ENCODE data around the gene PPIA. TPM values are rescaled to one million over a fixed set of nuclear protein-coding genes. Genes with fewer than 3 reads are reported as not detected.
"Not testable (repeated sequence)": the region's sequence is repeated elsewhere in the genome, so short reads cannot be mapped to it uniquely, and the experiment has no call there.

PPIA gene
- polyA plus RNA-seq, 1 donor, result 1,462 TPM

- H3K4me3 ChIP-seq (ENCODE audit: low read length), result peak overlapping the region; percentile 68
- H3K27ac ChIP-seq (ENCODE audit: low read length), result peak overlapping the region; percentile 93
- 0% methylated on average over 2 of the region's 26 CpGs for WGBS (ENCODE audit: insufficient coverage, low lambda C conversion rate)
- no peaks in the 10 kb centered on the region for H3K9me3 ChIP-seq (ENCODE audit: control insufficient read depth, low read depth, low read length)
- peaks cover 33% of the 10 kb centered on the region for H3K36me3 ChIP-seq (ENCODE audit: control insufficient read depth, insufficient read depth, low read length)
- DNase-seq, result peak; percentile 91 to 93
- peaks cover 5% of the 10 kb centered on the region for H3K4me1 ChIP-seq (ENCODE audit: control insufficient read depth, insufficient read depth, low read length)
- H3K27me3 ChIP-seq (ENCODE audit: control insufficient read depth, insufficient read depth, low read length), result no peaks in the 10 kb centered on the region
Observed at GRCh38 chr7:44797329-44798258, 1.1 kb downstream of the PPIA start.

GRCh38 chr7:44798649-44799305 is 2.3 kb downstream of the PPIA start:
- Histone ChIP-seq H3K36me3 (ENCODE audit: control insufficient read depth, insufficient read depth, low read length) (peaks cover 45% of the 10 kb centered on the region), H3K4me3 (ENCODE audit: low read length) (peak overlapping the region; percentile 68), H3K27me3 (ENCODE audit: control insufficient read depth, insufficient read depth, low read length) (no peaks in the 10 kb centered on the region), H3K9me3 (ENCODE audit: control insufficient read depth, low read depth, low read length) (no peaks in the 10 kb centered on the region), H3K27ac (ENCODE audit: low read length) (no peak overlapping the region), H3K4me1 (ENCODE audit: control insufficient read depth, insufficient read depth, low read length) (peaks cover 5% of the 10 kb centered on the region)
- DNase-seq, result no peak
- WGBS (ENCODE audit: insufficient coverage, low lambda C conversion rate), result no CpG with 5 or more reads among the region's 2 CpGs

- peaks cover 51% of the 10 kb centered on the region for H3K36me3 ChIP-seq (ENCODE audit: control insufficient read depth, insufficient read depth, low read length)
- peaks cover 5% of the 10 kb centered on the region for H3K4me1 ChIP-seq (ENCODE audit: control insufficient read depth, insufficient read depth, low read length)
- DNase-seq, result no peak
- H3K4me3 ChIP-seq (ENCODE audit: low read length), result no peak overlapping the region
- no peaks in the 10 kb centered on the region for H3K27me3 ChIP-seq (ENCODE audit: control insufficient read depth, insufficient read depth, low read length)
- no peaks in the 10 kb centered on the region for H3K9me3 ChIP-seq (ENCODE audit: control insufficient read depth, low read depth, low read length)
- H3K27ac ChIP-seq (ENCODE audit: low read length), result no peak overlapping the region
- no CpG with 5 or more reads among the region's 4 CpGs for whole genome bisulfite sequencing (ENCODE audit: insufficient coverage, low lambda C conversion rate)
Observed at GRCh38 chr7:44799939-44800338, 3.5 kb downstream of the PPIA start.

GRCh38 chr7:44801890-44802289 is 5.4 kb downstream of the PPIA start:
- peaks cover 5% of the 10 kb centered on the region for H3K4me1 ChIP-seq (ENCODE audit: control insufficient read depth, insufficient read depth, low read length)
- H3K27ac ChIP-seq (ENCODE audit: low read length), result no peak overlapping the region
- no peaks in the 10 kb centered on the region for H3K9me3 ChIP-seq (ENCODE audit: control insufficient read depth, low read depth, low read length)
- no peak for DNase-seq
- H3K36me3 ChIP-seq (ENCODE audit: control insufficient read depth, insufficient read depth, low read length), result peaks cover 54% of the 10 kb centered on the region
- no peak overlapping the region for H3K4me3 ChIP-seq (ENCODE audit: low read length)
- no peaks in the 10 kb centered on the region for H3K27me3 ChIP-seq (ENCODE audit: control insufficient read depth, insufficient read depth, low read length)
- whole genome bisulfite sequencing (ENCODE audit: insufficient coverage, low lambda C conversion rate), result no CpG with 5 or more reads among the region's 5 CpGs

- 100% methylated on average over 1 of the region's 5 CpGs for WGBS (ENCODE audit: insufficient coverage, low lambda C conversion rate)
- H3K9me3 ChIP-seq (ENCODE audit: control insufficient read depth, low read depth, low read length), result no peaks in the 10 kb centered on the region
Observed at GRCh38 chr7:44802418-44803025, 6.0 kb downstream of the PPIA start.

GRCh38 chr7:44803828-44804519 is 7.5 kb downstream of the PPIA start:
- peaks cover 50% of the 10 kb centered on the region for H3K36me3 ChIP-seq (ENCODE audit: control insufficient read depth, insufficient read depth, low read length)
- H3K27me3 ChIP-seq (ENCODE audit: control insufficient read depth, insufficient read depth, low read length); DNase-seq; H3K9me3 ChIP-seq (ENCODE audit: control insufficient read depth, low read depth, low read length); H3K27ac ChIP-seq (ENCODE audit: low read length); H3K4me1 ChIP-seq (ENCODE audit: control insufficient read depth, insufficient read depth, low read length); H3K4me3 ChIP-seq (ENCODE audit: low read length): not testable (repeated sequence)
- no CpG with 5 or more reads among the region's 10 CpGs for WGBS (ENCODE audit: insufficient coverage, low lambda C conversion rate)

More at GRCh38 chr7:44802418-44803025, 6.0 kb downstream of the PPIA start:
- no peak overlapping the region for H3K27ac ChIP-seq (ENCODE audit: low read length)
- H3K4me3 ChIP-seq (ENCODE audit: low read length), result no peak overlapping the region
- H3K4me1 ChIP-seq (ENCODE audit: control insufficient read depth, insufficient read depth, low read length), result peaks cover 5% of the 10 kb centered on the region
- peaks cover 54% of the 10 kb centered on the region for H3K36me3 ChIP-seq (ENCODE audit: control insufficient read depth, insufficient read depth, low read length)
- no peak for DNase-seq
- no peaks in the 10 kb centered on the region for H3K27me3 ChIP-seq (ENCODE audit: control insufficient read depth, insufficient read depth, low read length)

- Histone ChIP-seq H3K27ac (ENCODE audit: low read length) (no peak overlapping the region), H3K4me3 (ENCODE audit: low read length) (no peak overlapping the region), H3K4me1 (ENCODE audit: control insufficient read depth, insufficient read depth, low read length) (no peaks in the 10 kb centered on the region), H3K27me3 (ENCODE audit: control insufficient read depth, insufficient read depth, low read length) (no peaks in the 10 kb centered on the region), H3K9me3 (ENCODE audit: control insufficient read depth, low read depth, low read length) (no peaks in the 10 kb centered on the region), H3K36me3 (ENCODE audit: control insufficient read depth, insufficient read depth, low read length) (peaks cover 33% of the 10 kb centered on the region)
- no peak for DNase-seq
- WGBS (ENCODE audit: insufficient coverage, low lambda C conversion rate), result 80% methylated on average over 1 of the region's 5 CpGs
Observed at GRCh38 chr7:44805950-44806349, 9.5 kb downstream of the PPIA start.

GRCh38 chr7:44808914-44809393 is 12.5 kb downstream of the PPIA start:
- no peaks in the 10 kb centered on the region for H3K4me1 ChIP-seq (ENCODE audit: control insufficient read depth, insufficient read depth, low read length)
- no peak for DNase-seq
- peaks cover 9% of the 10 kb centered on the region for H3K36me3 ChIP-seq (ENCODE audit: control insufficient read depth, insufficient read depth, low read length)
- no peaks in the 10 kb centered on the region for H3K27me3 ChIP-seq (ENCODE audit: control insufficient read depth, insufficient read depth, low read length)
- no peak overlapping the region for H3K27ac ChIP-seq (ENCODE audit: low read length)
- H3K4me3 ChIP-seq (ENCODE audit: low read length), result no peak overlapping the region
- 90% methylated on average over 2 of the region's 4 CpGs for WGBS (ENCODE audit: insufficient coverage, low lambda C conversion rate)
- H3K9me3 ChIP-seq (ENCODE audit: control insufficient read depth, low read depth, low read length), result no peaks in the 10 kb centered on the region

GRCh38 chr7:44811093-44811492 is 14.6 kb downstream of the PPIA start:
- Histone ChIP-seq H3K9me3 (ENCODE audit: control insufficient read depth, low read depth, low read length) (no peaks in the 10 kb centered on the region), H3K4me1 (ENCODE audit: control insufficient read depth, insufficient read depth, low read length) (no peaks in the 10 kb centered on the region), H3K27ac (ENCODE audit: low read length) (no peak overlapping the region), H3K4me3 (ENCODE audit: low read length) (no peak overlapping the region), H3K27me3 (ENCODE audit: control insufficient read depth, insufficient read depth, low read length) (no peaks in the 10 kb centered on the region), H3K36me3 (ENCODE audit: control insufficient read depth, insufficient read depth, low read length) (no peaks in the 10 kb centered on the region)
- DNase-seq, result no peak

GRCh38 chr7:44811571-44811970 is 15.1 kb downstream of the PPIA start:
- no CpG with 5 or more reads among the region's 6 CpGs for WGBS (ENCODE audit: insufficient coverage, low lambda C conversion rate)
- DNase-seq, result no peak

More at GRCh38 chr7:44811571-44811970, 15.1 kb downstream of the PPIA start:
- Histone ChIP-seq H3K27ac (ENCODE audit: low read length) (no peak overlapping the region), H3K27me3 (ENCODE audit: control insufficient read depth, insufficient read depth, low read length) (no peaks in the 10 kb centered on the region), H3K4me3 (ENCODE audit: low read length) (no peak overlapping the region), H3K36me3 (ENCODE audit: control insufficient read depth, insufficient read depth, low read length) (no peaks in the 10 kb centered on the region), H3K9me3 (ENCODE audit: control insufficient read depth, low read depth, low read length) (no peaks in the 10 kb centered on the region), H3K4me1 (ENCODE audit: control insufficient read depth, insufficient read depth, low read length) (no peaks in the 10 kb centered on the region)

Data from large intestine (tissue), 3 donors.